Regular cardiac myocyte (primary cell): ENCODE measurements around the gene PIK3CB. TPM values are rescaled to one million over a fixed set of nuclear protein-coding genes. Genes with fewer than 3 reads are reported as not detected.

Source experiments
- total RNA-seq: library from RNA; depleted of rRNA; stranded (reverse); fragments of >200 nt; gene quantifications from 2 replicates; pipeline ENCODE4 v1.2.3, GENCODE V29; 2014

PIK3CB gene
- 12.7 and 13.2 TPM in 2 replicates for total RNA-seq

GRCh38 chr3:138834596-138835396 lies at the start of gene PIK3CB:
Gene PIK3CB (minus strand): TSS chr3:138834928. CDS start chr3:138759343, 75,585 bp downstream.

GRCh38 chr3:138608322-138609135 lies 226.2 kb downstream of the PIK3CB start, which contains the start of gene FAIM:
Gene FAIM (plus strand): TSS chr3:138608771. CDS start chr3:138619727, 10,956 bp downstream.

Other genes with a start within 250 kb of the PIK3CB start
- 19.6 and 26.8 TPM in 2 replicates for gene CEP70, start 240.7 kb downstream of the PIK3CB start, total RNA-seq
- 12.7 and 13.6 TPM in 2 replicates for gene FAIM, start 226.2 kb downstream of the PIK3CB start, total RNA-seq
- under 0.01 and 0.19 TPM in 2 replicates for gene FOXL2, start 112.2 kb upstream of the PIK3CB start, total RNA-seq
- gene FOXL2NB, start 112.3 kb upstream of the PIK3CB start, total RNA-seq: under 0.01 TPM in 2 replicates
- not detected in 2 replicates for gene PRR23A, start 171.3 kb upstream of the PIK3CB start, total RNA-seq
- gene PRR23B, start 186.0 kb upstream of the PIK3CB start, total RNA-seq: not detected in 2 replicates
- not detected in 2 replicates for gene PRR23C, start 210.0 kb upstream of the PIK3CB start, total RNA-seq